Brain pericyte (primary cell): Measurements from ENCODE around the gene TIAM1.

Experiments
- DNase-seq: peaks from one replicate; pipeline ENCODE4 v3.0.0-alpha.2; 2012; ENCODE audit warnings: low read depth, low spot score

Gene TIAM1

DNA sequence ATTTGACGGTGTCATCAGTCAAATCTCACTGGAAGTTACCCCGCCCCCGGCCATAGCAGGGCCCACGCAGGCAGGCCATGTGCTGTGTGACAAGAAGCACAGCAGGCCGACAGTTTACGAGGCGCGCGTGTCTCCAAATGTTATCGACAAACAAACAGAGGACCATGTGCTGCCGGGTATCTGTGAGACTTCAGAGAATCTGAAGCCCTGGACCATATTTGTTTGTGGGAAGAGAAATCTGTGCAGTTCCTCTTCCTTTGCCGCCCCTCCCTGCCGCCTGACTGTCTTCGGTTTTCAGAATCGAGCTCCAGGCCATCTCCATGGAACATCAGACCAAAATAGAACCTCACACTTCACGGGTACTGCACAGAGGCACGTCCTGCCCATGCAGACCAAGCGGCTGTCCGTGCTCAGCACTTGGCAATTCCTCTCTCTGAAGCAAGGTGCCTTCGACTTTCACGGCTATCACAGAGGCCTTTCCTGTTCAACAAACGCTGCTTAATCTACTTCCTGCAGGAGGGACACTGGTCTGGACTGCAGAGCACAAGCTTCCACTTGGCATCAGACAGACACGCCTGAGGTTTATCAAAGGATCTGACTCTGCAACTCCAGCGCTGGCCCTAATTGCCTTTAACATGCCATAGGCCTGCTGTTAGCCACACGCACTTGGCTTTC is 170.0 kb downstream of the TIAM1 start:
- no peak for DNase-seq

- DNase-seq: no peak
These were observed 171.7 kb downstream of the TIAM1 start for GRCh38 chr21:31172328-31172727.

- DNase-seq: no peak
These were observed 179.1 kb downstream of the TIAM1 start for GRCh38 chr21:31164713-31165694.

GRCh38 chr21:31162827-31163226 is 181.2 kb downstream of the TIAM1 start:
- DNase-seq: no peak

DNA sequence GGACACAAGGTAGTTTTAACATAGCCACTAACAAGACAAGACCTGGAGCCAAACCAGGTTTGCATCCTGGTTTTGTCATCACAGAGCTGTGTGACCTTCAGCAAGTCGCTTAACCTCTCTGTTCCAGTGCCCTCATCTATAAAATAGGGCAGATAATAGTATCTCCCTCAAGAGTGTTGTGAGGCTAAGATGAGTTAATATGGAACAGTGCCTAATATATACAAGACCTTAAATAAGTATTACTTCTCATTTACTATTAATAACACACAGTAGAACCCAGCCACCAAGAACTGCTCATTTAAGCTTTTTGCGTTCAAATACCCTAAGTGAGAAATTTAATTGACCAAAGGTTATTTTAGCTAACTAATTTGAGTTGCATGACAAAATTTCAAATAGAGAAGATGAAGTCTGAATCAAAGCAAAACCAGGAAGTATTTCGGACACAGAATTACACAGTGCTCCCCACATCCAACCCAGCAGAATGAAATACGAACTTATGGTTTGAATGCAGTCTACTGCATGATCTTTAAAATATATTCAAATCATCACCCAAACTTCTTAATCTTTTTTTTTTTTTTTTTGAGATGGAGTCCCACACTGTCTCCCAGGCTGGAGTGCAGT is 181.9 kb downstream of the TIAM1 start:
- DNase-seq: no peak

DNA sequence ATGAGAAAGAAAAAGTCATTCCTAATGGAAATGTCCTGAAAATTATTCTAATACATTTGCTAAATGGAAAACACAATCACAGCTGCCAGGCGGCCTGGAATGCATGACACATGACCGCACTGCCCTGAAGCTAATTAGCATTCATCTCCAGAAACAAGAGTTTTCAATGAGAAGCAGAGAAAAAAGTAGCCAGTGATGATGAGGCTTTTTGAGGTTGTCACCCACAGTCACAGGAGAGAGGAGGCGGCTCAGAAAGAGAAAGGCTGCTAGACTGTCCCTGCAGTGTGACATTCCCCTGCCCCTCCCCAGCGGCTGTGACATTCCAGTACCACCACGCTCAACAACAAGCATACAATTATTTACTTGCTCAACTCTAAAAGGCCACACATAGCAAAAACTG is 182.9 kb downstream of the TIAM1 start:
- DNase-seq: no peak

- no peak for DNase-seq
These were observed 184.3 kb downstream of the TIAM1 start for GRCh38 chr21:31159808-31160207.

GRCh38 chr21:31158789-31159581 is 185.1 kb downstream of the TIAM1 start:
- DNase-seq: no peak

GRCh38 chr21:31157756-31158155 is 186.3 kb downstream of the TIAM1 start:
- DNase-seq: no peak

DNA sequence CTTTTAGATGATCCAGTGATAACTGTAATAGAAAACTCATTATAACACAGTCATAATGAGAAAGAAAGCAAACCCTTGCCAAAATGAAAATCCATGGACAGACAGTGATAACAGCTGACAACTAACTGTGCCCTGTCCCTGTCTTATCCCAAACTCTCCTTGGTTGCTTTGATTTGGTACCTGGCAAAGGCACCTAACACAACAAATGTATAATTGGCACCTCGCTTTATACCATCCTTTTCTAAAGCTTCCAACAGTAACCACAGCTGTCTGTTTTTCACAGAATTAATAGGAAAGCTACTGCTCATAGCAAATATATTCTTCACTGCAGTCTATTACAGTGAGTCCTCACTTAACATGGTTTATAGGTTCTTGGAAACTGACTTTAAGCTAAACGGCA is 187.4 kb downstream of the TIAM1 start:
- DNase-seq: no peak

DNA sequence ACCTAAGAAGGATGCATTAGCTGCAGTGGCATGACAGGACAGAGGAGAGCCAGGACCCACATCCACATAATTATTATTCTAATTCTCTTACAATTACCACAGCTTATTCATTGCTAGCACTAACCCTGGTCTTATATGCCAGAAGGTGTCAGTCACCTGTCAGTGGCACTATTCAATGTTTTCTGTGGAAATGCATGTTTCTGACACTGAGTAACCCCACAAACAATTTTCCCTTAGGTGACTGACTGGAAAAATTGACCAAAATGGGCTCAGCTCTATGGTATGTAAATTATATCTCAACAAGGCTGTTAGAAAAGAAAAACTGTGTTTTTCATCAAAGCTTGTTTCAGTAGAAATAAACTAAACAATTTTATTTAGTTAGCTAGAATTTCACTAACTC is 187.9 kb downstream of the TIAM1 start:
- no peak for DNase-seq

DNA sequence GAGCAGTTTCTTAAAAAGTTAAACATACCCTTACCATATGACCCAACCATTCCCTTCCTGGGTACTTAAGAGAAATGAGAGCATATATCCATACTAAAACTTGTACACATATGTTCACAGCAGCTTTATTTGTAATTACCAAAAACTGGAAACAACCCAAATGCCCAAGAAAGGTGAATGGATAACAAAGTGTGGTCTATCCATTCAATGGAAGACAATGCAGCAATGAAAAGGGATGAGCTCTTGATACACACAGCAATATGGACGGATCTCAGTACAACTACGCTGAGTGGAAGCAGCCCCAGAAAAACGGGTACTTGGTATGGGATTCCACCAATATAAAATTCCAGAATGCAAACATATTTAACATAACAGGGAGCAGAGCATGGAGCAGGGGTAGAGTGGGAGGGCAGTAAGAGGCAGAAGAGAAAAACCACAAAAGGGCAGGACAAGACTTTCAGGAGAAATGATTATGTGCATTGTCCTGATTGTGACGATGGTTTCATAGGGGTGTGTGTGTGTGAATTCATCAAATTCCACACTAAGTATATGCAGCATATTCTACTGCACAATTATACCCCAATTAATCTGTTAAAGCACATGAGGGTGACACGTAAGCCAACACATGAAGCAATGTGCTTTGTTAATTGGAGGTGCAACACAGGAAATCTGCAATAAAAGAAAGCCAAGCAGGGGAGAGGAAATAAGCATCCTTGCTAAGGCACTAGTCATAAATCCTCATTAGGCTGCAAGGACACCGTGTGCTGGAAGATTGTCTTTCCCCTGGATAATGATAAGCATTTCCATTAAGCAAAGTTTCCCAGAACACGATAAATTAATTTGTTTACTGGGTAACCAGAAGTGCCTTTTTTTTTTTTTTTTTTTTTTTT is 192.7 kb downstream of the TIAM1 start:
- no peak for DNase-seq

DNA sequence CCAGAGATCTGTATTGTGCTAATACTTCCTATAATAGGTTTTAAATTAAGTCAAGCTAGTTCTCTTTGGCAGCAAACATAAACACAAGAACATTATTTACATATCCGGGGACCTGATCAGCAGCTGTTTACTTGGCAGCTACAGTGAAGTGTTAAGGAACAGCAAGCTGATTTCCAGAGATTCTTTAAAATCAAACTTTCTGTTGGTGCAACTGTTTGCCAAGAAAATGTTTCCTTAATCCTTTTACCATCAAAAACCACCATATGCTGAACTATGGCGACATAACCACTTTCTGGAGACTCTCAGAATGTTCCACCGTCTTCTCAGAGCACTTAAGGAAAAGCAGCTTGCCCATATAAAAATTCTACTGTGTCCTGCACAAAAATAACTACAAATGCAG is 198.8 kb downstream of the TIAM1 start:
- no peak for DNase-seq

DNA sequence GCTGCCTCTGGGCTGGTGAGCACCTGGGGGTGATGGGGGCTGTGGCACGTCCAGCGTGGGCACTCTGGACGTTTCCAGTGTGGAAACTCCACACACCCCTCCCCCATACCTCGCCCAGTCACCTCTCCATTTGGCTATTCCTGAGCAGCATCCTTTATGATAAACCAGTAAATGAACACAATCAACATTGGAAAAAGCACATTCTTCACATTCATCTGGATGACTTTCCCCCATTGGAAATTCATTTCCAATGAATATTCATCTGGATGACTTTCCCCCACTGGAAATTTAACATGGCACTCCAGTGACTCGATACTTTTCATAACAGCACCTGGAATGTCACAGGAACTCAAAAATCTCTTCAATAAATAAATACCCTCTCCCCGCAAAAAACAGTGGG is 201.0 kb downstream of the TIAM1 start:
- no peak for DNase-seq

- DNase-seq: no peak
These were observed 201.5 kb downstream of the TIAM1 start for GRCh38 chr21:31142600-31142999.

GRCh38 chr21:31141389-31142000 is 202.6 kb downstream of the TIAM1 start:
- DNase-seq: no peak

GRCh38 chr21:31140676-31141075 is 203.4 kb downstream of the TIAM1 start:
- no peak for DNase-seq

- DNase-seq: no peak
These were observed 204.0 kb downstream of the TIAM1 start for GRCh38 chr21:31140025-31140424.

- no peak for DNase-seq
These were observed 206.1 kb downstream of the TIAM1 start for GRCh38 chr21:31137960-31138359.

GRCh38 chr21:31136891-31137290 is 207.2 kb downstream of the TIAM1 start:
- DNase-seq: no peak
